AG10803 (cell line): Measurements from ENCODE around the gene ADGRE3.

Source experiments
- DNase-seq: peaks from one replicate; pipeline ENCODE4 v3.0.0; 2010; ENCODE audit warnings: low read depth
- H3K4me3 ChIP-seq: 2 replicates; pipeline ENCODE4 v1.5.1; 2011; ENCODE audit warnings: mild to moderate bottlenecking, low read length, control low read depth
- CTCF ChIP-seq: conservative IDR thresholded peaks from 2 replicates; pipeline ENCODE4 v1.5.1; 2011; ENCODE audit warnings: mild to moderate bottlenecking, low read length, control low read depth, inconsistent platforms

The ADGRE3 gene

DNA sequence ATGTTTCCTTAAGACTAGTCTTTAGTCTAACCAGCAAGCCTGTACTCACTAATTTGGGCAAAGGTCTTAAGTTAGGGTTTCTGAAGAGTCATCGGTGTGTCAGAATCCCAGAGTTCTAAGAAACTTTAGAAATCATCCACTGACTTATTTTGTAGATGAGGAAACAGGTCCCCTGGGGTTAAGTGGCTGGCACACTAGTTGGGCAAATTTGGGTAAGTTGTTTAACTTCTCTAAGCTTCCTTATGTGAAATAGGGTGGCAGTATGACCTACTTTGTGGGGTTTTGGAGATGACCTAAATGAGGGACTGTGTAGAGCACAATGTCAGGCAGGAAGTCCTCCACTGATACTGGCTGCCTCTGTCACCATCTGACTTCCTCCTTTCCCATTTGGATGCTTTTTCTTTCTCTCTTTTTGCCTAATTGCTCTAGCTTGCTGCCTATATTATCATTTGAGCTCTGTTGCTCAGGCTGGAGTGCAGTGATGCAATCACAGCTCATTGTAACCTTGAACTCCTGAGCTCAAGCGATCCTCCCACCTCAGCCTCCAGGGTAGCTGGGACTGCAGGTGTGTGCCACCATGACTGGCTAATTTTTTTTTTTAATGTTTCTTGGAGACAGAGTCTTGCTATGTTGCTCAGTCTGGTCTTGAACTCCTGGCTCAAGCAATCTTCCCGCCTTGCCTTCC, 2.3 kb downstream of the ADGRE3 start:
- no peak for TF ChIP-seq CTCF
- H3K4me3 ChIP-seq: no peak overlapping the region
- no peak for DNase-seq

GRCh38 chr19:14670408-14670807, 4.2 kb downstream of the ADGRE3 start:
- no peak overlapping the region for H3K4me3 ChIP-seq
- no peak for DNase-seq
- TF ChIP-seq CTCF: no peak

- no peak for TF ChIP-seq CTCF
- no peak for DNase-seq
- H3K4me3 ChIP-seq: no peak overlapping the region
These were observed 4.7 kb downstream of the ADGRE3 start for GRCh38 chr19:14669940-14670339.

GRCh38 chr19:14661372-14661924, 13.2 kb downstream of the ADGRE3 start:
- H3K4me3 ChIP-seq: no peak overlapping the region
- DNase-seq: no peak
- TF ChIP-seq CTCF: no peak

- DNase-seq: no peak
- no peak overlapping the region for H3K4me3 ChIP-seq
- TF ChIP-seq CTCF: no peak
These were observed 14.7 kb downstream of the ADGRE3 start for GRCh38 chr19:14659874-14660489.

- H3K4me3 ChIP-seq: no peak overlapping the region
- no peak for DNase-seq
- TF ChIP-seq CTCF: no peak
These were observed 18.9 kb downstream of the ADGRE3 start for GRCh38 chr19:14655726-14656125.
